Measurements from ENCODE around the gene MAB21L3. TPM values are rescaled to one million over a fixed set of nuclear protein-coding genes. Genes with fewer than 3 reads are reported as not detected.

MAB21L3 gene
- total RNA-seq, 1 experiment from 2014 or later: 0.21 TPM

- Mint-ChIP-seq H3K27me3 (ENCODE audit: unreplicated experiment) (no peaks in the 10 kb centered on the region), H3K4me1 (ENCODE audit: low read depth, unreplicated experiment) (peaks cover 9% of the 10 kb centered on the region), H3K9me3 (ENCODE audit: low read depth, unreplicated experiment) (no peaks in the 10 kb centered on the region), H3K36me3 (ENCODE audit: insufficient read depth, unreplicated experiment) (no peaks in the 10 kb centered on the region), H3K4me3 (ENCODE audit: low read depth, unreplicated experiment) (no peak overlapping the region), H3K27ac (ENCODE audit: unreplicated experiment) (no peak overlapping the region)
- CTCF ChIA-PET: no interaction called here
- no peak for TF ChIP-seq CTCF (IDR thresholded peaks at IDR 0.05; ENCODE audit: unreplicated experiment)
- intact Hi-C loops (cut with micrococcal nuclease; ENCODE audit: unreplicated experiment): no loop called here
- no TSS peak for BruUV-seq (replicated peaks)
- no peak for DNase-seq
Observed at GRCh38 chr1:116078699-116079223, 32.4 kb upstream of the MAB21L3 start.

- Mint-ChIP-seq H3K36me3 (ENCODE audit: insufficient read depth, unreplicated experiment) (no peaks in the 10 kb centered on the region), H3K9me3 (ENCODE audit: low read depth, unreplicated experiment) (peaks cover 6% of the 10 kb centered on the region), H3K4me1 (ENCODE audit: low read depth, unreplicated experiment) (peaks cover 7% of the 10 kb centered on the region), H3K4me3 (ENCODE audit: low read depth, unreplicated experiment) (no peak overlapping the region), H3K27ac (ENCODE audit: unreplicated experiment) (no peak overlapping the region), H3K27me3 (ENCODE audit: unreplicated experiment) (no peaks in the 10 kb centered on the region)
- DNase-seq: no peak
- TF ChIP-seq CTCF (IDR thresholded peaks at IDR 0.05; ENCODE audit: unreplicated experiment): no peak
- intact Hi-C loops (cut with micrococcal nuclease; ENCODE audit: unreplicated experiment): no loop called here
- no TSS peak for BruUV-seq (replicated peaks)
- CTCF ChIA-PET: no interaction called here
Observed at GRCh38 chr1:116087628-116088027, 23.6 kb upstream of the MAB21L3 start.

GRCh38 chr1:116089870-116090269 lies 21.3 kb upstream of the MAB21L3 start:
- no peaks in the 10 kb centered on the region for H3K36me3 Mint-ChIP-seq (ENCODE audit: insufficient read depth, unreplicated experiment)
- peaks cover 6% of the 10 kb centered on the region for H3K9me3 Mint-ChIP-seq (ENCODE audit: low read depth, unreplicated experiment)
- CTCF ChIA-PET: no interaction called here
- H3K4me3 Mint-ChIP-seq (ENCODE audit: low read depth, unreplicated experiment): no peak overlapping the region
- H3K27me3 Mint-ChIP-seq (ENCODE audit: unreplicated experiment): no peaks in the 10 kb centered on the region
- H3K27ac Mint-ChIP-seq (ENCODE audit: unreplicated experiment): no peak overlapping the region
- H3K4me1 Mint-ChIP-seq (ENCODE audit: low read depth, unreplicated experiment): peaks cover 17% of the 10 kb centered on the region
- DNase-seq: no peak
- intact Hi-C loops (cut with micrococcal nuclease; ENCODE audit: unreplicated experiment): no loop called here
- no peak for TF ChIP-seq CTCF (IDR thresholded peaks at IDR 0.05; ENCODE audit: unreplicated experiment)
- no TSS peak for BruUV-seq (replicated peaks)

GRCh38 chr1:116091083-116091482 lies 20.1 kb upstream of the MAB21L3 start:
- CTCF ChIA-PET: no interaction called here
- BruUV-seq (replicated peaks): no TSS peak
- Mint-ChIP-seq H3K4me1 (ENCODE audit: low read depth, unreplicated experiment) (peaks cover 17% of the 10 kb centered on the region), H3K9me3 (ENCODE audit: low read depth, unreplicated experiment) (peaks cover 6% of the 10 kb centered on the region), H3K36me3 (ENCODE audit: insufficient read depth, unreplicated experiment) (no peaks in the 10 kb centered on the region), H3K27ac (ENCODE audit: unreplicated experiment) (no peak overlapping the region), H3K27me3 (ENCODE audit: unreplicated experiment) (no peaks in the 10 kb centered on the region), H3K4me3 (ENCODE audit: low read depth, unreplicated experiment) (no peak overlapping the region)
- no peak for DNase-seq
- intact Hi-C loops (cut with micrococcal nuclease; ENCODE audit: unreplicated experiment): no loop called here
- no peak for TF ChIP-seq CTCF (IDR thresholded peaks at IDR 0.05; ENCODE audit: unreplicated experiment)

Data from Calu3 (cell line).